ENCODE measurements around the gene FSTL1. TPM values are rescaled to one million over a fixed set of nuclear protein-coding genes. Genes with fewer than 3 reads are reported as not detected.

The FSTL1 gene
- total and polyA plus RNA-seq, 2 of the 8 experiments (the other 6 are each of a cell fraction or from before 2014, with no cell fraction given) = 158 to 516 TPM

DNA sequence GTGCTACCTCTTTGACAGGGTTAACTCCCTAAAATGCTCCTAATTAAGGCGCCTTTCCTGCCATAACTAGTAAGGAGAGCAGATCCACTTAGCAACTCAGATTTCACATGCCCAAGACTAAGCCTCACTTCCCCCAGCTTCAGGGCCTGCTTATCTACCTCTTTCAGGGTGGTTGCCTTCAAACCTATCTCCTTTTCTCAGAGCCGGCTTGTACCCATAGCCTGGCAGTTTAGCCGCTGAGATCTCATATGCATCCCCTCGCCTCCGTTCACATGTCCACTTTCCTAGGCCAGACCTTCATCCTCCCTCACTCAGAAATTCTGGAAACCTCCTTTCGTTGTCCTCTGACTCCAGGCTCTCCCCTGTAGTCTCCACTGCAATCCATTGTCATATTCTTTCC lies 1.0 kb upstream of the FSTL1 start:
- peaks cover 0 to 7% (median under 1%) of the 10 kb centered on the region in 4 experiments; a peak in 2 of 8 replicates for H3K36me3 ChIP-seq (ENCODE audit: control insufficient read depth in 2 of 4, insufficient read depth in 4 of 4, low read length in 3 of 4)
- no peaks in the 10 kb centered on the region for H3K27me3 ChIP-seq (replicated peaks in 1 of 4; ENCODE audit: control insufficient read depth in 3 of 4, extremely low read depth in 1 of 4, insufficient read depth in 3 of 4, low read length in 3 of 4)
- H3K4me1 ChIP-seq (replicated peaks in 1 of 4; ENCODE audit: control insufficient read depth in 3 of 4, insufficient read depth in 4 of 4, low read length in 3 of 4) = peaks cover 6 to 23% (median 19%) of the 10 kb centered on the region in 4 experiments; a peak in 5 of 7 replicates
- H3K18ac ChIP-seq (ENCODE audit: extremely low read depth, low read length) = no peak overlapping the region; the same call in 1 of the 2 replicates
- H3K79me2 ChIP-seq (ENCODE audit: control insufficient read depth in 1 of 2, insufficient read depth in 2 of 2, low read length in 2 of 2) = peaks cover 9 to 36% of the 10 kb centered on the region in 2 experiments; a peak in 3 of 4 replicates
- peak overlapping the region; percentile 0; the same call in 1 of the 2 replicates for H2BK12ac ChIP-seq (ENCODE audit: low read depth, low read length)
- no peak overlapping the region; the same call in 1 of the 2 replicates for H2BK15ac ChIP-seq (ENCODE audit: low read length)
- 0 out of 2 replicates have a peak overlapping the region, but pooled peaks have one; percentile 0 for H2BK20ac ChIP-seq (ENCODE audit: low read length)
- peak overlapping the region; percentile 74 to 97 (median 87); a peak in 6 of 8 replicates for H3K4me3 ChIP-seq (ENCODE audit: extremely low read depth in 1 of 4, insufficient read depth in 2 of 4, low read depth in 3 of 4, low read length in 4 of 4)
- H2AK5ac ChIP-seq (ENCODE audit: low read depth, low read length) = no peak overlapping the region
- TF ChIP-seq HDAC2 (IDR thresholded peaks at IDR 0.05; ENCODE audit: borderline replicate concordance in 1 of 2, low read depth in 2 of 2, low read length in 2 of 2) (no peak), POLR2A (IDR thresholded peaks at IDR 0.05; ENCODE audit: control extremely low read depth in 1 of 2, low read depth in 2 of 2, low read length in 2 of 2) (peak in 1 of 2 experiments; percentile 5; a peak in 1 of 3 replicates)
- CTCF ChIA-PET (ENCODE audit: partially characterized antibody) = interaction anchor here (0.5 to 13.8 kb wide), 3 partner anchors 10 to 451 kb away, joined by 3 to 294 read pairs (median 11); no protein-coding TSS in a partner anchor
- 77% methylated on average over 6 of the region's 6 CpGs; no CpG with 5 or more reads in 1 of the 2 experiments for WGBS, 2 experiments (ENCODE audit: extremely low coverage in 1 of 2, insufficient coverage in 1 of 2, insufficient read length in 1 of 2, insufficient replicate concordance in 2 of 2, low coverage in 1 of 2, low lambda C conversion rate in 2 of 2, missing lambda C conversion rate in 1 of 2)
- no peak overlapping the region for H3K9ac ChIP-seq (replicated peaks in 1 of 4; ENCODE audit: extremely low read depth in 1 of 4, low read depth in 3 of 4, low read length in 3 of 4)
- no peak overlapping the region for H4K8ac ChIP-seq (ENCODE audit: extremely low read depth, insufficient read depth, low read length)
- H2AFZ ChIP-seq (ENCODE audit: low read length) = peak overlapping the region; percentile 24; the same call in 1 of the 2 replicates
- H3K56ac ChIP-seq (replicated peaks; ENCODE audit: insufficient read length, low read depth, low read length) = no peak overlapping the region
- no peak overlapping the region for H4K5ac ChIP-seq (ENCODE audit: insufficient read length, low read depth, low read length)
- H3K4ac ChIP-seq (replicated peaks; ENCODE audit: insufficient read length, low read depth, low read length) = no peak overlapping the region
- DNase-seq (ENCODE audit: low read depth in 1 of 2, low spot score in 2 of 2) (no peak), FAIRE-seq (peak; percentile 36)
- no peak overlapping the region for H3K23ac ChIP-seq (ENCODE audit: insufficient read length)
- peaks cover 11% of the 10 kb centered on the region; the same call in 1 of the 2 replicates for H3K79me1 ChIP-seq (ENCODE audit: low read depth, low read length)
- peak overlapping the region; percentile 66 to 72 for H3K4me2 ChIP-seq (ENCODE audit: insufficient read depth in 1 of 2, low read depth in 2 of 2, low read length in 2 of 2)
- 0 out of 2 replicates have a peak overlapping the region, but pooled peaks have one; percentile 67 for H2BK5ac ChIP-seq (ENCODE audit: low read depth, low read length)
- peaks cover 0 to 2% of the 10 kb centered on the region in 2 experiments; a peak in 1 of 4 replicates for H3K9me3 ChIP-seq (ENCODE audit: insufficient read depth in 2 of 2, low read depth in 1 of 2, low read length in 1 of 2)
- no peak overlapping the region for H3K14ac ChIP-seq (ENCODE audit: insufficient read length)
- no peak overlapping the region for H2BK120ac ChIP-seq (replicated peaks; ENCODE audit: low read depth, low read length)
- H4K91ac ChIP-seq (replicated peaks; ENCODE audit: insufficient read length, low read length) = peak overlapping the region; percentile 48
- peaks cover 4% of the 10 kb centered on the region; the same call in 1 of the 2 replicates for H3K23me2 ChIP-seq (ENCODE audit: low read depth, low read length)
- POLR2A ChIA-PET (ENCODE audit: partially characterized antibody) = interaction anchor here (1.1 to 2.1 kb wide), 3 partner anchors 9 to 52 kb away, joined by 3 to 10 read pairs (median 5); no protein-coding TSS in a partner anchor
- H3K27ac ChIP-seq (ENCODE audit: low read depth, low read length) = no peak overlapping the region
- H4K20me1 ChIP-seq (replicated peaks in 1 of 2; ENCODE audit: control insufficient read depth in 1 of 2, insufficient read depth in 2 of 2, low read length in 2 of 2) = peaks cover 5 to 7% of the 10 kb centered on the region in 2 experiments
